DND-41 (cell line): ENCODE measurements around the gene BMPR1A.

Experiments used
- EZH2 ChIP-seq: IDR thresholded peaks from 3 replicates; pipeline ENCODE4 v1.6.1; 2012; ENCODE audit warnings: borderline replicate concordance, low read depth, mild to moderate bottlenecking, moderate library complexity, low read length, inconsistent platforms; ENCODE audit not compliant: severe bottlenecking
- TF ChIP-seq, protein P1 (sequence below): IDR thresholded peaks from 2 replicates; pipeline ENCODE4 v1.5.1; 2012; ENCODE audit warnings: borderline replicate concordance, low read length, moderate library complexity, mild to moderate bottlenecking; ENCODE audit not compliant: poor library complexity, severe bottlenecking; ENCODE audit errors: extremely low read depth

- TF ChIP-seq, protein P1, sequence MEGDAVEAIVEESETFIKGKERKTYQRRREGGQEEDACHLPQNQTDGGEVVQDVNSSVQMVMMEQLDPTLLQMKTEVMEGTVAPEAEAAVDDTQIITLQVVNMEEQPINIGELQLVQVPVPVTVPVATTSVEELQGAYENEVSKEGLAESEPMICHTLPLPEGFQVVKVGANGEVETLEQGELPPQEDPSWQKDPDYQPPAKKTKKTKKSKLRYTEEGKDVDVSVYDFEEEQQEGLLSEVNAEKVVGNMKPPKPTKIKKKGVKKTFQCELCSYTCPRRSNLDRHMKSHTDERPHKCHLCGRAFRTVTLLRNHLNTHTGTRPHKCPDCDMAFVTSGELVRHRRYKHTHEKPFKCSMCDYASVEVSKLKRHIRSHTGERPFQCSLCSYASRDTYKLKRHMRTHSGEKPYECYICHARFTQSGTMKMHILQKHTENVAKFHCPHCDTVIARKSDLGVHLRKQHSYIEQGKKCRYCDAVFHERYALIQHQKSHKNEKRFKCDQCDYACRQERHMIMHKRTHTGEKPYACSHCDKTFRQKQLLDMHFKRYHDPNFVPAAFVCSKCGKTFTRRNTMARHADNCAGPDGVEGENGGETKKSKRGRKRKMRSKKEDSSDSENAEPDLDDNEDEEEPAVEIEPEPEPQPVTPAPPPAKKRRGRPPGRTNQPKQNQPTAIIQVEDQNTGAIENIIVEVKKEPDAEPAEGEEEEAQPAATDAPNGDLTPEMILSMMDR = no peak
- TF ChIP-seq EZH2 = no peak
Measured at GRCh38 chr10:86969421-86970041, 213.1 kb downstream of the BMPR1A start.
